H54 (cell line): ENCODE results near the gene LCLAT1.
A peak's percentile ranks its signal among the peaks of the same experiment; 100 is the strongest.
"Not testable (repeated sequence)": the region's sequence is repeated elsewhere in the genome, so short reads cannot be mapped to it uniquely, and the experiment has no call there.

Source experiments
- DNase-seq: peaks from one replicate; pipeline ENCODE4 v3.0.0; 2011; ENCODE audit warnings: low spot score, mixed read lengths; ENCODE audit not compliant: insufficient read length
- FAIRE-seq: peaks from 3 replicates; lab custom pipeline; 2011; peaks lifted over from hg19 to GRCh38; lab: Jason Lieb, UNC
- POLR2A ChIP-seq: IDR thresholded peaks from 2 replicates; pipeline ENCODE4 v1.6.1; 2011; ENCODE audit warnings: low read depth, mild to moderate bottlenecking, low read length

LCLAT1 gene

GRCh38 chr2:30499681-30500080 lies 52.6 kb downstream of the LCLAT1 start:
- FAIRE-seq = no peak
- DNase-seq = no peak

GRCh38 chr2:30500699-30501098 lies 53.7 kb downstream of the LCLAT1 start:
- no peak for FAIRE-seq
- no peak for TF ChIP-seq POLR2A

More at GRCh38 chr2:30499681-30500080, 52.6 kb downstream of the LCLAT1 start:
- TF ChIP-seq POLR2A = no peak

GRCh38 chr2:30502310-30502709 lies 55.3 kb downstream of the LCLAT1 start:
- no peak for DNase-seq
- no peak for TF ChIP-seq POLR2A
- no peak for FAIRE-seq

More at GRCh38 chr2:30500699-30501098, 53.7 kb downstream of the LCLAT1 start:
- DNase-seq = no peak

GRCh38 chr2:30503007-30503694 lies 56.1 kb downstream of the LCLAT1 start:
- FAIRE-seq (no peak), DNase-seq (no peak)
- TF ChIP-seq POLR2A = no peak

- FAIRE-seq = no peak
- TF ChIP-seq POLR2A = no peak
Observed at GRCh38 chr2:30503695-30504052, 56.6 kb downstream of the LCLAT1 start.

GRCh38 chr2:30504731-30505130 lies 57.7 kb downstream of the LCLAT1 start:
- FAIRE-seq (no peak), DNase-seq (no peak)
- TF ChIP-seq POLR2A = no peak

More at GRCh38 chr2:30503695-30504052, 56.6 kb downstream of the LCLAT1 start:
- no peak for DNase-seq

- no peak for TF ChIP-seq POLR2A
- DNase-seq = no peak
- no peak for FAIRE-seq
Observed at GRCh38 chr2:30505500-30506180, 58.6 kb downstream of the LCLAT1 start.

GRCh38 chr2:30507460-30507859 lies 60.4 kb downstream of the LCLAT1 start:
- DNase-seq, FAIRE-seq: not testable (repeated sequence)

GRCh38 chr2:30509716-30510115 lies 62.7 kb downstream of the LCLAT1 start:
- FAIRE-seq = no peak
- TF ChIP-seq POLR2A = no peak
- DNase-seq = no peak

- DNase-seq = no peak
- no peak for TF ChIP-seq POLR2A
- FAIRE-seq = no peak
Observed at GRCh38 chr2:30510409-30510808, 63.4 kb downstream of the LCLAT1 start.

GRCh38 chr2:30511122-30512083 lies 64.4 kb downstream of the LCLAT1 start:
- TF ChIP-seq POLR2A = no peak
- no peak for DNase-seq
- peak; percentile 90 for FAIRE-seq

GRCh38 chr2:30512243-30512886 lies 65.3 kb downstream of the LCLAT1 start:
- no peak for FAIRE-seq
- TF ChIP-seq POLR2A = no peak
- DNase-seq = no peak

- FAIRE-seq, DNase-seq: not testable (repeated sequence)
Observed at GRCh38 chr2:30513649-30514048, 66.6 kb downstream of the LCLAT1 start.
